HFFc6 (cell line): ENCODE data around the gene SQOR. TPM values are rescaled to one million over a fixed set of nuclear protein-coding genes. Genes with fewer than 3 reads are reported as not detected.
A peak's percentile ranks its signal among the peaks of the same experiment; 100 is the strongest.

Source experiments
- DNase-seq: peaks from one replicate; pipeline ENCODE4 v3.0.0-alpha.2; 2018
- H3K27ac Mint-ChIP-seq: 2 replicates; pipeline ENCODE4 v1.8.0; 2020; ENCODE audit warnings: mild to moderate bottlenecking, mixed read lengths
- H3K27me3 Mint-ChIP-seq: 2 replicates; pipeline ENCODE4 v1.8.0; 2021; ENCODE audit warnings: mild to moderate bottlenecking, moderate library complexity, mixed read lengths; ENCODE audit not compliant: insufficient read depth
- H3K36me3 Mint-ChIP-seq: 2 replicates; pipeline ENCODE4 v1.8.0; 2021; ENCODE audit warnings: low read depth, mixed read lengths
- H3K4me1 Mint-ChIP-seq: 2 replicates; pipeline ENCODE4 v1.8.0; 2020; ENCODE audit warnings: low read depth, mixed read lengths
- H3K4me3 Mint-ChIP-seq: 2 replicates; pipeline ENCODE4 v1.8.0; 2020; ENCODE audit warnings: mild to moderate bottlenecking, moderate library complexity, mixed read lengths
- H3K9me3 Mint-ChIP-seq: 2 replicates; pipeline ENCODE4 v1.8.0; 2020; ENCODE audit warnings: mild to moderate bottlenecking, mixed read lengths
- total RNA-seq, 6 experiments: library from RNA; stranded (reverse); fragmentation: NEBNext Ultra II Directional; extraction: Animal tissue kit (Norgen Biotek cat#: 25700); gene quantifications; 2 replicates in 1 of 6; 3 replicates in 5 of 6; pipeline ENCODE4 v1.2.3, GENCODE V29; 2021
- TF ChIP-seq, protein P1 (sequence below): fragments of 200-600 bp; sonication (generic); IDR thresholded peaks from 2 replicates; pipeline ENCODE4 v1.5.0; 2021; ENCODE audit warnings: antibody characterized with exemption, mild to moderate bottlenecking

Gene SQOR
- total RNA-seq, 6 experiments from 2014 or later, result 25.3 to 43.2 (median 39.7) TPM

DNA sequence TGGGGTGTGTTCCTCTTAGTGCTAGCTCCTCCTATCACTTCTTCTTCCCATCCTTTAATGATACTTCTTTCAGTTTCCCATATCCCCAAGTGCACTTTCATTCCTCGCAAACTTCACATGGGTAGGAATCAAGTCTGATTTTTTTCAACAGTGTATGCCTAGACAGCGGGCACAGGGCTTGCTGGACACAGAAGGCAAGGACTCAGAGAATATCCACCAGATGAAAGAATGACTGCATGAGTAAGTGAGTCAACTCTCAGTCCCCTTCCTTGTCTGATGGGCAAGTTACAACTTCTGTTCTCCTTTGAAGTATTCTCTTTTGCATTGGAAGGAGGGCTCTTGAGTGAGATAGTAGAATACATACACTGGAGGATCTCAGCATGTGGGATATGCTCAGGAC lies 3.1 kb upstream of the SQOR start:
- peak overlapping the region; percentile 87 for H3K4me3 Mint-ChIP-seq
- peaks cover 27% of the 10 kb centered on the region for H3K4me1 Mint-ChIP-seq
- TF ChIP-seq, protein P1, sequence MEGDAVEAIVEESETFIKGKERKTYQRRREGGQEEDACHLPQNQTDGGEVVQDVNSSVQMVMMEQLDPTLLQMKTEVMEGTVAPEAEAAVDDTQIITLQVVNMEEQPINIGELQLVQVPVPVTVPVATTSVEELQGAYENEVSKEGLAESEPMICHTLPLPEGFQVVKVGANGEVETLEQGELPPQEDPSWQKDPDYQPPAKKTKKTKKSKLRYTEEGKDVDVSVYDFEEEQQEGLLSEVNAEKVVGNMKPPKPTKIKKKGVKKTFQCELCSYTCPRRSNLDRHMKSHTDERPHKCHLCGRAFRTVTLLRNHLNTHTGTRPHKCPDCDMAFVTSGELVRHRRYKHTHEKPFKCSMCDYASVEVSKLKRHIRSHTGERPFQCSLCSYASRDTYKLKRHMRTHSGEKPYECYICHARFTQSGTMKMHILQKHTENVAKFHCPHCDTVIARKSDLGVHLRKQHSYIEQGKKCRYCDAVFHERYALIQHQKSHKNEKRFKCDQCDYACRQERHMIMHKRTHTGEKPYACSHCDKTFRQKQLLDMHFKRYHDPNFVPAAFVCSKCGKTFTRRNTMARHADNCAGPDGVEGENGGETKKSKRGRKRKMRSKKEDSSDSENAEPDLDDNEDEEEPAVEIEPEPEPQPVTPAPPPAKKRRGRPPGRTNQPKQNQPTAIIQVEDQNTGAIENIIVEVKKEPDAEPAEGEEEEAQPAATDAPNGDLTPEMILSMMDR, result no peak
- peak; percentile 45 for DNase-seq
- no peaks in the 10 kb centered on the region for H3K27me3 Mint-ChIP-seq
- H3K36me3 Mint-ChIP-seq, result no peaks in the 10 kb centered on the region; the same call in 1 of the 2 replicates
- peak overlapping the region; percentile 95 for H3K27ac Mint-ChIP-seq
- no peaks in the 10 kb centered on the region for H3K9me3 Mint-ChIP-seq

DNA sequence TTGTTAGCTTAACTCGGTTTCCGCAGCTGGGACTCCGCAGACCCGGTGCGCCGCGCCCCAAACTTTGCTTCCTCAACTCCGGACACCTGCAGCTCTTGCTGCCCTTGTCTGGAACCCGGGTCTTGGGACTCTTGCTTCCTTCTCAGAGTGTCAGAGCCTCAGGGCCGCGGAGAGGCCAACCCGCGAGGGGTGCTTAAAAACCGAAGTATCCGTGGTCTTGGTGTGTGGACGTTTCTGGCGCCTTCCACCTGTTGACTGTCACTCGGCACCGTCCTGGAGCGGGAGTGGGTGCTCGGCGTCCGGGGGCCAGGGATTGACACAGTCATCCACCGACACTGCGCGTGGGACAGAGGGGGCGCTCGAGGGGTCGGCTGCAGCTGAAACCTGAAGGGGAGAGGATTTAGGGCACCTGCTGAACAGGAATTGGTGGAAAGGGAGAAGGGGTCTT lies 386 bp downstream of the SQOR start:
- peak; percentile 15 for DNase-seq

DNA sequence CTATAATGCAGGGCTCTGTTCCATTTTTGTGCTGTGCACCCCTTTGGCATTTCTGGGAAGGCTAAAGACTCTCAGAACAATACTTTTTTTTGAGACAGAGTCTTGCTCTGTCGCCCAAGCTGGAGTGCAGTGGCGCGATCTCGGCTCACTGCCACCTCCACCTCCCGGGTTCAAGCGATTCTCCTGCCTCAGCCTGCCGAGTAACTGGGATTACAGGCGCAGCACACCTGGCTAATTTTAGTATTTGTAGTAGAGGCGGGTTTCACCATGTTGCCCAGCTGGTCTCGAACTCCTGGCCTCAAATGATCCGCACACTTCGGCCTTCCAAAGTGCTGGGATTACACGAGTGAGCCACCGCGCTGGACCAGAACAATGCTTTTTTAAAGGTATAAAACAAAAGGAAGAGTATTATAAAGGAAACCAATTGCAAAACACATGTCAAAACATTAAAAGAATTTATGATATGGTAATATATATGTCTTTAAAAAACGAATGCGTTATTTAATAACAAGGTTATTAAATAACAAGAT lies 999 bp downstream of the SQOR start:
- Mint-ChIP-seq H3K4me1 (peaks cover 66% of the 10 kb centered on the region), H3K36me3 (no peaks in the 10 kb centered on the region), H3K27me3 (no peaks in the 10 kb centered on the region), H3K4me3 (peak overlapping the region; percentile 99), H3K27ac (peak overlapping the region; percentile 83), H3K9me3 (no peaks in the 10 kb centered on the region)
- no peak for DNase-seq
- TF ChIP-seq, protein P1, result no peak

More for the DNA sequence above, 386 bp downstream of the SQOR start:
- TF ChIP-seq, protein P1, result peak; percentile 72
- no peaks in the 10 kb centered on the region for H3K27me3 Mint-ChIP-seq
- peak overlapping the region; percentile 99 for H3K4me3 Mint-ChIP-seq
- peak overlapping the region; percentile 83 for H3K27ac Mint-ChIP-seq
- H3K4me1 Mint-ChIP-seq, result peaks cover 62% of the 10 kb centered on the region
- no peaks in the 10 kb centered on the region for H3K36me3 Mint-ChIP-seq
- no peaks in the 10 kb centered on the region for H3K9me3 Mint-ChIP-seq

DNA sequence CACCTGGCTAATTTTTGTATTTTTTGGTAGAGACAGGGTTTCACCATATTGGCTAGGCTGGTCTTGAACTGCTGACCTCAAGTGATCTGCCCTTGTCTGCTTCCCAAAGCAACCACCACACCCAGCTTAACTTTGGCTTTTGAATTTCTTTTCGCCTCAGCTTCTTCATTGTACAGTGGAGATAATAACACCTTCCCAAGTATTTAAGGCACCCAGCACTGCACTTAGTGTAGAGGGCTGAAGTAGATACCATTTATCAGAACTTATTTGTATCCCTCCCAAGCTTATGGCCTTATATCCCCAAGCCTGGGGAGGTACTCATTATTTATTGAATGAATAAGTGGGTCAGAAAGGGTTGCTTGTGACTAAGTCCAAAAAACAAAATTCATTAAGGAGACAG lies 2.3 kb downstream of the SQOR start:
- peaks cover 68% of the 10 kb centered on the region for H3K4me1 Mint-ChIP-seq
- DNase-seq, result peak; percentile 9
- H3K27ac Mint-ChIP-seq, result peak overlapping the region; percentile 95
- H3K27me3 Mint-ChIP-seq, result no peaks in the 10 kb centered on the region
- no peaks in the 10 kb centered on the region for H3K9me3 Mint-ChIP-seq
- no peaks in the 10 kb centered on the region for H3K36me3 Mint-ChIP-seq
- TF ChIP-seq, protein P1, result no peak
- peak overlapping the region; percentile 85 for H3K4me3 Mint-ChIP-seq

DNA sequence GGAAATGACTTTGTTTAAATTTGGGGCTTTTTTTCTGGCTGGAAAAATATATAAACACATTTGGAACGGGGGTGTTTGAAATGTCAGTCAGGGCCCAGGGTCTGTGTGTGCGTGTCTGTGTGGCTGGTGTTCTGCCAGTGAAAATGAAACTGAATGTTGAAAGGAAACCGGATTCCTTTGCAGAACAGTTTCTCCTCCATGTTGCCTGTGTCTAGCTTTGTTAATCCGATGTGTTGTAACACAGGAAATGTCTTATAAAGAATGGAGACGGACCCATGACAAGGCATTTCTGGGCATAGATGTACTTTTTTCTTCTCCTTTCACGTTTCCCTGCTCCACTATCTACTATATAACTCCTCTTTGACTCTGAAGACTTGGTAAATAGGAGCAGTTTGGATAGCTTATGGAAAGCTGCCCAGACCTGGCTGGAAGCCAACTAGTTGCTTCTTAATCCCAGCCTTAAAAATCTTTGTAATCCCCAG lies 2.8 kb downstream of the SQOR start:
- Mint-ChIP-seq H3K27ac (peak overlapping the region; percentile 95), H3K36me3 (no peaks in the 10 kb centered on the region), H3K4me3 (peak overlapping the region; percentile 85), H3K4me1 (peaks cover 68% of the 10 kb centered on the region), H3K9me3 (no peaks in the 10 kb centered on the region), H3K27me3 (no peaks in the 10 kb centered on the region)
- peak; percentile 73 for DNase-seq
- TF ChIP-seq, protein P1, result no peak
